Coronary artery (tissue), 2 donors: ENCODE results near the gene PTAFR.
A peak's percentile ranks its signal among the peaks of the same experiment; 100 is the strongest.

ENCODE experiments used
- DNase-seq: peaks from one replicate; pipeline ENCODE4 v3.0.0-alpha.2; 2017; ENCODE audit warnings: low spot score
- H3K27ac ChIP-seq, 2 donors: fragments of 200-600 bp; sonication (generic); one replicate each; pipeline ENCODE4 v1.5.1; 2016 to 2019
- H3K4me3 ChIP-seq: fragments of 200-600 bp; sonication (generic); 2 replicates; pipeline ENCODE4 v1.5.1; 2016; ENCODE audit warnings: mild to moderate bottlenecking, moderate library complexity
- TF ChIP-seq, protein P1 (sequence below): fragments of 200-600 bp; sonication (generic); IDR thresholded peaks from one replicate; pipeline ENCODE4 v1.5.1; 2019; ENCODE audit warnings: antibody characterized with exemption

PTAFR gene

DNA sequence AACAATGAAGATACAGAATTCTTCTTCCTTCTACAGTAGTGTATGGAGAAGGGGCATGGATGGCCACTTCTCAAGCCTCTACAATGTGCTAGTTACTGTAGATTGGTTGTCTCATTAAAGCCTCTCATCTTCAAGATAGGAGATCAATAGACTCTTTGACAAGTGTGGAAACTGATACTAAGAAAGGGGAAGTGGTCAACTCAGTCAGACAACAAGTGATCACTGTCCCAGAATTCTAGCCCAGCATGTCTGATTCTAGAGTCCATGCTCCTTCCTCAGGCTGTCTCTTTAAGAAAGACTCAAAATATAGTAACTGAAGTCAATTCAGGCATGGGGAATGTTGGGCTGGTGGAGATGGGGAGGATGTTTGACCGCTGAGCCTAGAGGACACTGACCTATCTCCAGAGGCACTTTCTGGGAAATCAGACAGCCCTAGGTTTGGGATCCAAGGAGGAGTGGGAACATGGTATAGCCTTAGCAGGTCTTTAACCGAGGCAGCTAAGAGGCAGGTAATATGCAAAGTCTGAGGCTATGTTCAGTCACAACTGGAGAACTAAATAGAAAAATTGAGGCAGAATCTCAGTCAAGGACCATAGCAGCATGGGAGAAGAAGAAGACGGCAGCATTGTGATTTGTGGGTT, 48.8 kb downstream of the PTAFR start:
- TF ChIP-seq, protein P1, sequence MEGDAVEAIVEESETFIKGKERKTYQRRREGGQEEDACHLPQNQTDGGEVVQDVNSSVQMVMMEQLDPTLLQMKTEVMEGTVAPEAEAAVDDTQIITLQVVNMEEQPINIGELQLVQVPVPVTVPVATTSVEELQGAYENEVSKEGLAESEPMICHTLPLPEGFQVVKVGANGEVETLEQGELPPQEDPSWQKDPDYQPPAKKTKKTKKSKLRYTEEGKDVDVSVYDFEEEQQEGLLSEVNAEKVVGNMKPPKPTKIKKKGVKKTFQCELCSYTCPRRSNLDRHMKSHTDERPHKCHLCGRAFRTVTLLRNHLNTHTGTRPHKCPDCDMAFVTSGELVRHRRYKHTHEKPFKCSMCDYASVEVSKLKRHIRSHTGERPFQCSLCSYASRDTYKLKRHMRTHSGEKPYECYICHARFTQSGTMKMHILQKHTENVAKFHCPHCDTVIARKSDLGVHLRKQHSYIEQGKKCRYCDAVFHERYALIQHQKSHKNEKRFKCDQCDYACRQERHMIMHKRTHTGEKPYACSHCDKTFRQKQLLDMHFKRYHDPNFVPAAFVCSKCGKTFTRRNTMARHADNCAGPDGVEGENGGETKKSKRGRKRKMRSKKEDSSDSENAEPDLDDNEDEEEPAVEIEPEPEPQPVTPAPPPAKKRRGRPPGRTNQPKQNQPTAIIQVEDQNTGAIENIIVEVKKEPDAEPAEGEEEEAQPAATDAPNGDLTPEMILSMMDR: no peak
- no peak for DNase-seq
- H3K4me3 ChIP-seq: no peak overlapping the region
- peak overlapping the region in 1 of 2 donors; percentile 51 for H3K27ac ChIP-seq

DNA sequence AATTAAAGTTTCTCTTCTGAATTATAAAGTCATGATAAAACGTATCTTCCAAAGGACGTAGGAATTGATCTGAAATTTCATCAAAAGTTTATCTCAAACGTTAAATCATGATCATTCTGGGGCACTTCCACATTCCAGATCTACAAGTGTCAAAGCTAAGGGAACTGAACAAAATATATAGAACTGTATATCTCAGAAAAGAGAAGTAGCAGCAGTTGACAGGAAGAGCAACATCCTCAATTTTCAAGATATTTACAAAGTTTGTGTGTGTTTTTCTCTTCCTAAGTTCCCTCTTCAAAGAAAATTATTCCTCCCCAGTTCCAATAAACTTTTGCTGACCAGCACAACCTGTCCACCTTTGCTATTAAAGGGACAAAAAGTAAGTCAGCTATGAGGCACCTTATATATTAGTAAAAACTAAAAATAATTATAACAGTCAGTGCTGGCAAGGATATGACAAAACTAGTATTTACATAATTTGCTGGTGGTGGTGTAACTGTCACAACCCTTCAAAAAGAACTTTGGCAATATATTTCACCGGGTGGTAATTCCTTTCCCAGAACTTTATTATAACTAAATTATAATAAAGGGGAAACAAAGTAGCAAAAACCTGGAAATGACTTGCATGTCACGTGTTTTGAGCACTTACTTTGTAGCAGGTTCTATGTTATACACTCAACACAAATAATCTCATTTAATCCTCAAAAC, 49.6 kb downstream of the PTAFR start:
- Histone ChIP-seq H3K27ac (peak overlapping the region in 1 of 2 donors; percentile 51), H3K4me3 (no peak overlapping the region)
- TF ChIP-seq, protein P1: no peak
- no peak for DNase-seq

DNA sequence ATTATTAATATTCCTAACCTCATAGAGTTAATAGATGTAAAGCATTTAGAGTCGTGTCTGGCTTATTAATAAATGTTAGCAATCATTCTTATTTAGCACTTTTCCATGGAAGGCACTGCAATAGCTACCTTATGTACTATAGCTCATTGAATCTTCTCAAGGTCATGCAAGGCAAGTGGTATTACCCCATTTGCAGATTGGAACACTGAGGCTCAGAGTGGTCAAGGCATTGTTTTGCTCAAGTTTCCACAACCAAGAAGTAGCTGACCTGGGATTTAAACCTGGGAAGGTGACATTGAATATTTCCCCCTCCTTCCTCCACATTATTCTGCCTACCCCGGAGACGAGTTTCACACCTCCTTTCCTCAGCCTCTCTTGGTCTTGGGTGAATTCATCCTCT, 50.3 kb downstream of the PTAFR start:
- H3K27ac ChIP-seq: peak overlapping the region in 1 of 2 donors; percentile 5
- DNase-seq: no peak

GRCh38 chr1:28123461-28123961, 53.0 kb downstream of the PTAFR start:
- TF ChIP-seq, protein P1: no peak
- Histone ChIP-seq H3K27ac (no peak overlapping the region), H3K4me3 (no peak overlapping the region)
- no peak for DNase-seq

More for the DNA sequence above, 50.3 kb downstream of the PTAFR start:
- no peak overlapping the region for H3K4me3 ChIP-seq
- TF ChIP-seq, protein P1: no peak

GRCh38 chr1:28122183-28122582, 54.3 kb downstream of the PTAFR start:
- no peak overlapping the region for H3K27ac ChIP-seq
- DNase-seq: no peak
- no peak overlapping the region for H3K4me3 ChIP-seq
- TF ChIP-seq, protein P1: no peak

GRCh38 chr1:28119556-28119955, 56.9 kb downstream of the PTAFR start:
- DNase-seq: no peak
- no peak overlapping the region for H3K27ac ChIP-seq

More at GRCh38 chr1:28119556-28119955, 56.9 kb downstream of the PTAFR start:
- H3K4me3 ChIP-seq: no peak overlapping the region
- TF ChIP-seq, protein P1: no peak
